AG04449 (cell line): ENCODE results near the gene CYBC1.

ENCODE experiments used
- CTCF ChIA-PET: fragments of 350-600 bp; formaldehyde crosslinking; extraction: SDS; loops from one replicate; lab custom pipeline; 2021; ENCODE audit warnings: antibody characterized with exemption; lab: Yijun Ruan, JAX
- POLR2A ChIA-PET: fragments of 400-600, 350-600 bp; formaldehyde crosslinking; extraction: SDS; loops from one replicate; lab custom pipeline; 2020; ENCODE audit warnings: antibody characterized with exemption, inconsistent platforms; lab: Yijun Ruan, JAX
- DNase-seq: peaks from one replicate; pipeline ENCODE4 v3.0.0-alpha.2; 2010; ENCODE audit warnings: low read depth, low spot score
- H3K4me3 ChIP-seq: 2 replicates; pipeline ENCODE4 v1.5.1; 2011; ENCODE audit warnings: low read depth, mild to moderate bottlenecking, control low read depth, low read length
- TF ChIP-seq, protein P1 (sequence below): IDR thresholded peaks from one replicate; pipeline ENCODE4 v1.5.1; 2011; ENCODE audit warnings: mild to moderate bottlenecking, moderate library complexity, low read length, control low read depth, inconsistent platforms; ENCODE audit not compliant: insufficient read depth; ENCODE audit errors: missing control alignments

Gene CYBC1

DNA sequence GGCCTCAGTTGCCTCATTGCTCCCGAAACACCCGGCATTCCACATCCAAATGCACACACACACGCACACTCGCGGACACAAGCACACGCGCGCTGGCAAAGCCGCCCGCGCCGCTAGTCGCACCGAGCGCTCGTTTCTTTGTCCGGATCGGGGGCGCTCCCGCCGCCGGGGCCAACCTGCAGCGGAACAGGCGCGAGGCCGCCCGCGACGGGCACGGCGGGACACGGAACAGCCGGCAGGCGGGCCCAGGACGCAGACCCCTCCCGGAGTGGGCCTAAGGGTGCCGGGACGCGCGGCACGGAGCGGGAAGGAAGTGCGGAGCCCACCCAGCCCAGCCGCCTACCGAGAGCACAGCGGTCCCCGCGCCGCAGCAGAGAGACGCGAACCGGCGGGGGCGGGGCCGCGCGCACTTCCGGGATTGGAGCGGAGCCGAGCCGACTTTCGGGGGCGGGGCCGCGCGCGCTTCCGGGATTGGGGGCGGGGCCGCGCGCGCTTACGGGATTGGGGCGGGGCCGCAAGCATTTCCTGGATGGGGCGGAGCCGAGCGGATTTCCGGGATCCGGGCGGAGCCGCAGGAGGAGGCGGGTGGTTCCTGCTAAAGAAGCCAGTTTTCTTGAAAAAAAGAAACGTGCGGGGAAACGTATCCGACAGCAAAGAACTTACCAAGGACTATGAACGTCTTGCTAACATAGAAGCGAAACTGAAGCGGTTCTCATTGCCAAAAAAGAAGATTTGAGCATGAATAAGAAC is at the start of gene CYBC1:
CYBC1 (minus strand) TSS at position 396 of the 750 bp plus-strand sequence. CDS start 1,498 bp downstream, outside the sequence.
- TF ChIP-seq, protein P1, sequence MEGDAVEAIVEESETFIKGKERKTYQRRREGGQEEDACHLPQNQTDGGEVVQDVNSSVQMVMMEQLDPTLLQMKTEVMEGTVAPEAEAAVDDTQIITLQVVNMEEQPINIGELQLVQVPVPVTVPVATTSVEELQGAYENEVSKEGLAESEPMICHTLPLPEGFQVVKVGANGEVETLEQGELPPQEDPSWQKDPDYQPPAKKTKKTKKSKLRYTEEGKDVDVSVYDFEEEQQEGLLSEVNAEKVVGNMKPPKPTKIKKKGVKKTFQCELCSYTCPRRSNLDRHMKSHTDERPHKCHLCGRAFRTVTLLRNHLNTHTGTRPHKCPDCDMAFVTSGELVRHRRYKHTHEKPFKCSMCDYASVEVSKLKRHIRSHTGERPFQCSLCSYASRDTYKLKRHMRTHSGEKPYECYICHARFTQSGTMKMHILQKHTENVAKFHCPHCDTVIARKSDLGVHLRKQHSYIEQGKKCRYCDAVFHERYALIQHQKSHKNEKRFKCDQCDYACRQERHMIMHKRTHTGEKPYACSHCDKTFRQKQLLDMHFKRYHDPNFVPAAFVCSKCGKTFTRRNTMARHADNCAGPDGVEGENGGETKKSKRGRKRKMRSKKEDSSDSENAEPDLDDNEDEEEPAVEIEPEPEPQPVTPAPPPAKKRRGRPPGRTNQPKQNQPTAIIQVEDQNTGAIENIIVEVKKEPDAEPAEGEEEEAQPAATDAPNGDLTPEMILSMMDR: no peak
- ChIA-PET POLR2A (no interaction called here), CTCF (interaction anchor here (1.4 kb wide), 1 partner anchor 99 kb away, joined by 4 read pairs; no protein-coding TSS in a partner anchor)
- peak within 1 kb of the TSS; percentile 89 for H3K4me3 ChIP-seq
- peak; percentile 42 for DNase-seq

DNA sequence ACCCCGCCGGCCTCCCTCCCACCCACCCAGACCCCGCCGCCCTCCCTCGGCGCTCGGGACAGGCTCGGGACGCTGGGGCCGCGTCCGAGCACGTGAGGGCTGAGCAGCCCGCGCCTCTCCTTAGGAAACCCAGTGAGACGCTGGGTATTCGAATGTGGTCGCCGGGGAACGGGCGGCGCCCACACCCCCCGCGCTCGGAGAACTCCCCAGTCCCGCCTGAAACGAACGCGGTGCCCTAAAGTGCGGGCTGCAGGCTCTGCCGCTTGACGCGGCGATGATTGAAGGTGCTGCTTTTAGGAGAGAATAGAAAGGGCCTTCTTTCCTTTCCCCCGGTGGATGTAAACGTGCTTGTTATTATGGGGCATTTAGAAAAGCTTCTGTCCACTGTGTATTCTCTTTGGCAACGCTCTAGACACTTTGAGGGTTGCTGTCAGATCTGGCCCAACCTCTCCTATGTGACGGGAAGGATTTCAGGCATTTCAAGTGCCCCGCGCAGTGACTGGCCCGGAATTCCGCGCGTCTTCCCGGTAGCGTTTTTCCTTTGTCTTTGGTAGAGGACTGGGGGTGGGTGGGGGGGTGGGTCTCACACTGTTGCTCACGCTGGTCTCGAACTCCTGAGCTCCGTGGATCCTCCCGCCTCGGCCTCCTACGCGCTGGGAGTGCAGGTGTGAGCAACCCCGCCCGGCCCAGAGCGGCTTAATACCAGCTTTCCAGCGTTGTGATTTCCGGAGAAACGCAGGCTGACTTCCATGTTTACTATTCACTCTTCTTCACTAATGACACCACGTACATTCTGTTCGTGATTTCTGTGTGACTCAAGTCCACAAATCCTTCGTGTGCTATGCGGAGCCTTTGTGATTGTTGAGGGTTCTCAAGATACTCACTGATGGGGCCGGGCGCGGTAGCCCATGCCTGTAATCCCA is 47.2 kb upstream of the CYBC1 start:
- POLR2A ChIA-PET: interaction anchor here (0.6 kb wide), 1 partner anchor 72 kb away, joined by 3 read pairs; no protein-coding TSS in a partner anchor
- H3K4me3 ChIP-seq: peak overlapping the region; percentile 62
- DNase-seq: no peak
- CTCF ChIA-PET: interaction anchor here (0.9 to 3.6 kb wide), 3 partner anchors 51 to 146 kb away, joined by 3 to 19 read pairs (median 3); no protein-coding TSS in a partner anchor
- TF ChIP-seq, protein P1: no peak

DNA sequence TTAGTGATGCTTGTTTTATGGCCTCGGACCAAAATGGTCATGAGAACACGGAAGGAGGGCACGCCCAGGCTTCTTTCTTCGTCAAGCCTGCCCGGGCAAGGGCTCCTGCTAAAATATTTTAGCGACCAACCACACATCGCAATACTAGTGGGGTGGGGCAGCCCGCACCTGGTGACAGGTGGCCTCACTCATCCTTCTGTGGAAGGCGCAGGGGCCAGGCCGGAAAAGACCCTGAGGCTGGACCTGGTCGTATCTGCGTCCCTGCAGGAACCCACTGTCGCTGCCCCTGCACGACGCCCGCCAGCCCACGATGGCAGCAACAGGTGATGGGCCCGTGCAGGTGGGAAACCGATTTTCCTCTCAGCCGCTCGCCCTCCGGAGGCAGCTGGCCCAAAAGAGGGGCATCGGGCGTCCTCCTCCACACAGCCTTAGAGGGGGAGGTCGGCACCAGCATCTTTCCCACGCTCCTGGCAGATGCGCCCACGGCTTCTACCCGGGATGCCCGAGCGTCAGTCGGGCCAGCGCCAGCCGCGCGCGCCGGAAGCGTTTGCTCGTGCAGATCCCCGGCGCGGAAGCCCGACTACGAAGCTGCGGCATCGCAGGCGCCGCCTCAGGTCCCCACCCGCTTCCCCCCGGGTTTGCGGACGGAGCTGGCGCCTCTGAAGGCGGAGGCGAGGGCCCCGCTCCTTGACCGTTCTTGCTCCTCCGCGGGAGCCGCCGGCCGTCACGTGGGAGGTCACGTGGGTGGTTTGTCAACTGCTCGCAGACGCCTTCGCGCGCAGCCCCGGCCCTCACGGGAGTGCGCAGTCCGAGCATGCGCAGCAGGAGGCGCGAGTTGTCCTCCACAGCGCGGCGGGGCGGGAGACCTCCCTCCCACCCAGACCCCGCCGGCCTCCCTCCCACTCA is 46.2 kb upstream of the CYBC1 start:
- POLR2A ChIA-PET: interaction anchor here (0.6 kb wide), 1 partner anchor 71 kb away, joined by 3 read pairs; no protein-coding TSS in a partner anchor
- CTCF ChIA-PET: interaction anchor here (0.8 to 3.6 kb wide), 5 partner anchors 7 to 57 kb away, joined by 3 to 19 read pairs (median 5); no protein-coding TSS in a partner anchor
- peak overlapping the region; percentile 67 for H3K4me3 ChIP-seq
- no peak for DNase-seq
- TF ChIP-seq, protein P1: no peak

DNA sequence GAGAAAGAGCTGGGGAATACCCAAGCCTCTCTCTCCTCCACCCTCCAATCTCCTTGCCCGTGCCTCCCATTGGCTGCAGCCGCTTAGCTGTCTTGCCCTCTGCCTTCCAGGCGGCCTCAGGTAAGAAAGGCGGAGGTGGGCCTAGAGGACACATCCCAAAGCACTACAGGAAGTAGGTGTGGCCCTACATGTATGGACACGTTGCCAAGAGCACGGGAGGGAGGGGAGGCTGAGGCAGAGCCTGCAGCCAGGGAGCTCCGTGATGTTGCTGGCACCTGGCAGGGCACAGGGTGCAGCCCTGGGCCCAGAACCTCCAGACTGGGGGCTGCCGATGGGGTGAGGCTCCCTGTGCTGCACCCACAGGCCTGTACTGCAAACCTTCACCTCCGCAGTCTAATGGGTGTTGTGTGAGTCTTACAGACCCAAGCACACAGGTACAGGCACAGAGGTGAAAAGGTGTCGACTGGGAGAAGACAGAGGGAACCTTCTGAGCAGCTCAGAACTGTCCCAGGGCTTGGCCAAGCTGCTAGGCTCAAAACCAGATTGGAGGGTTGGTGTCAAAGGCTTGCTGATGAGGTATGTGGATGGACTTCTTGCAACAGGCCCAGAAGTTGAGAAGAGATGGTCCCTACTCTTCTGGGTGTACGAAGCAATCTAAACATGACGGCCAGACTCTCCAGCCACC is 45.4 kb upstream of the CYBC1 start:
- ChIA-PET CTCF (interaction anchor here (0.8 to 3.6 kb wide), 8 partner anchors 8 to 58 kb away, joined by 3 to 19 read pairs (median 5); no protein-coding TSS in a partner anchor), POLR2A (no interaction called here)
- H3K4me3 ChIP-seq: no peak overlapping the region
- no peak for DNase-seq
- TF ChIP-seq, protein P1: no peak
